Psoas muscle (tissue), 8 donors: ENCODE data around the gene ZFPL1. TPM values are rescaled to one million over a fixed set of nuclear protein-coding genes. Genes with fewer than 3 reads are reported as not detected.
A peak's percentile ranks its signal among the peaks of the same experiment; 100 is the strongest.

ENCODE experiments used
- ATAC-seq, 4 donors: fragments of 200-7000 bp; cut with Tn5 transposase; one replicate each; pipeline ENCODE4 v1.9.1; 2020; ENCODE audit warnings: moderate library complexity in 3 of 4, mild to moderate bottlenecking in 2 of 4
- DNase-seq, 2 donors: peaks; one replicate each; pipeline ENCODE4 v3.0.0-alpha.2; 2020
- H3K27ac ChIP-seq: fragments of 200-600 bp; one replicate; pipeline ENCODE4 v1.8.0; 2022
- H3K27me3 ChIP-seq, 3 donors: fragments of 200-600 bp in 1 of 3; one replicate each; pipeline versions ENCODE4 v1.6.1 to v1.8.0; 2013 to 2022; ENCODE audit warnings: low read length in 2 of 3, mild to moderate bottlenecking in 2 of 3, moderate library complexity in 1 of 3; ENCODE audit not compliant: insufficient read depth in 3 of 3
- H3K36me3 ChIP-seq, 2 donors: fragments of 200-600 bp in 1 of 2; one replicate each; pipeline versions ENCODE4 v1.6.1 to v1.8.0; 2013 to 2022; ENCODE audit warnings: low read depth in 1 of 2, mild to moderate bottlenecking in 1 of 2, moderate library complexity in 1 of 2; ENCODE audit not compliant: insufficient read depth in 1 of 2
- H3K4me1 ChIP-seq: fragments of 200-600 bp; one replicate; pipeline ENCODE4 v1.8.0; 2022
- H3K4me3 ChIP-seq: fragments of 200-600 bp; one replicate; pipeline ENCODE4 v1.8.0; 2022; ENCODE audit warnings: mild to moderate bottlenecking
- H3K9me3 ChIP-seq: fragments of 200-600 bp; one replicate; pipeline ENCODE4 v1.8.0; 2022
- WGBS, 3 donors: extraction: QIAGEN DNeasy Blood & Tissue Kit; methylation state at CpG; one replicate each; pipeline versions ENCODE4 v1.1.6 to v1.1.7; 2013; 5-methylcytosine and 5-hydroxymethylcytosine counted together
- intact Hi-C, 2 donors: fragments of 100-400 bp; cut with DNase I; formaldehyde crosslinking; loops; one replicate each; pipeline versions ENCODE4 v1.11.0 to v1.14.2; 2022
- polyA plus RNA-seq, 3 donors: library from polyadenylated mRNA; stranded (reverse); fragments of 200-250 nt; gene quantifications; one replicate each; pipeline ENCODE4 v1.2.3, GENCODE V29; 2013
- total RNA-seq, 4 donors: library from RNA; stranded (reverse); fragmentation: NEBNext Ultra II Directional in 2 of 4; extraction: Animal tissue kit (Norgen Biotek cat#: 25700) in 2 of 4; gene quantifications; one replicate each; pipeline versions ENCODE4 v1.2.1 to v1.2.4, GENCODE V29; 2021 to 2023
- TF ChIP-seq, protein P1 (sequence below): fragments of 200-600 bp; IDR thresholded peaks from one replicate; pipeline ENCODE4 v1.8.0; 2022; ENCODE audit warnings: antibody characterized with exemption
- donor health status: healthy with polysubstance abuse.
- donor health status: DM: no; HTN: no; CAD: no; lungs with moderate emphysema.
- donor health status: Bipolar disorder and iron deficiency.
- donor health status: healthy.
- donor health status: DM: yes; HTN: yes; CAD: no.
- donor health status: DM: no; HTN: no; CAD: no.
- donor health status: DM: no; HTN: no; CAD: no.
- donor health status: DM: yes; HTN: yes; CAD: no.

ZFPL1 gene
- total and polyA plus RNA-seq, 7 donors = 22.1 to 55.9 (median 29.3) TPM

DNA sequence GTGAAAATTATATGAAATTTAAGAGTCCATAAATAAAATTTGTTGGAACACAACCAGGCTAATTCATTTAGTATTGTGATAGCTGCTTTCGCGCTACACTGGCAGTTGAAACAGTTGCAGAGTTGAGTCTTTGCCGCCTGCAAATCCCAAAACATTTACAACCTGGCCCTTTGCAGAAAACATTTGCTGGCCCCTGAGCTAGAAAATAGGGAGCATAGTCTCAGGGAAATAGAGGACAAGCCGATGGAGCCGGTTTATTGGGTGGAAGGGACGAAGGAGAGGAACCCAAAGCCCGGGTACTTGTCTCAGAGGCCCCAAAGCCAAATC is 43.5 kb upstream of the ZFPL1 start:
- H3K9me3 ChIP-seq = no peaks in the 10 kb centered on the region
- H3K4me1 ChIP-seq = peaks cover 26% of the 10 kb centered on the region
- intact Hi-C loops = loop anchor here (5.0 kb wide), 1 partner anchor 42 kb away; the partner anchor contains the start of genes CDCA5 (in 2 of the 2) and ZFPL1 (in 2 of the 2)
- no peaks in the 10 kb centered on the region for H3K27me3 ChIP-seq
- TF ChIP-seq, protein P1, sequence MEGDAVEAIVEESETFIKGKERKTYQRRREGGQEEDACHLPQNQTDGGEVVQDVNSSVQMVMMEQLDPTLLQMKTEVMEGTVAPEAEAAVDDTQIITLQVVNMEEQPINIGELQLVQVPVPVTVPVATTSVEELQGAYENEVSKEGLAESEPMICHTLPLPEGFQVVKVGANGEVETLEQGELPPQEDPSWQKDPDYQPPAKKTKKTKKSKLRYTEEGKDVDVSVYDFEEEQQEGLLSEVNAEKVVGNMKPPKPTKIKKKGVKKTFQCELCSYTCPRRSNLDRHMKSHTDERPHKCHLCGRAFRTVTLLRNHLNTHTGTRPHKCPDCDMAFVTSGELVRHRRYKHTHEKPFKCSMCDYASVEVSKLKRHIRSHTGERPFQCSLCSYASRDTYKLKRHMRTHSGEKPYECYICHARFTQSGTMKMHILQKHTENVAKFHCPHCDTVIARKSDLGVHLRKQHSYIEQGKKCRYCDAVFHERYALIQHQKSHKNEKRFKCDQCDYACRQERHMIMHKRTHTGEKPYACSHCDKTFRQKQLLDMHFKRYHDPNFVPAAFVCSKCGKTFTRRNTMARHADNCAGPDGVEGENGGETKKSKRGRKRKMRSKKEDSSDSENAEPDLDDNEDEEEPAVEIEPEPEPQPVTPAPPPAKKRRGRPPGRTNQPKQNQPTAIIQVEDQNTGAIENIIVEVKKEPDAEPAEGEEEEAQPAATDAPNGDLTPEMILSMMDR = no peak
- 6 to 13% (median 8%) methylated on average over 7 of the region's 7 CpGs for WGBS, 3 donors
- H3K27ac ChIP-seq = peak overlapping the region; percentile 93
- ATAC-seq (peak in 1 of 4 donors; percentile 1), DNase-seq (no peak)
- peak overlapping the region; percentile 95 for H3K4me3 ChIP-seq
- peaks cover 6 to 54% of the 10 kb centered on the region in 2 donors for H3K36me3 ChIP-seq

DNA sequence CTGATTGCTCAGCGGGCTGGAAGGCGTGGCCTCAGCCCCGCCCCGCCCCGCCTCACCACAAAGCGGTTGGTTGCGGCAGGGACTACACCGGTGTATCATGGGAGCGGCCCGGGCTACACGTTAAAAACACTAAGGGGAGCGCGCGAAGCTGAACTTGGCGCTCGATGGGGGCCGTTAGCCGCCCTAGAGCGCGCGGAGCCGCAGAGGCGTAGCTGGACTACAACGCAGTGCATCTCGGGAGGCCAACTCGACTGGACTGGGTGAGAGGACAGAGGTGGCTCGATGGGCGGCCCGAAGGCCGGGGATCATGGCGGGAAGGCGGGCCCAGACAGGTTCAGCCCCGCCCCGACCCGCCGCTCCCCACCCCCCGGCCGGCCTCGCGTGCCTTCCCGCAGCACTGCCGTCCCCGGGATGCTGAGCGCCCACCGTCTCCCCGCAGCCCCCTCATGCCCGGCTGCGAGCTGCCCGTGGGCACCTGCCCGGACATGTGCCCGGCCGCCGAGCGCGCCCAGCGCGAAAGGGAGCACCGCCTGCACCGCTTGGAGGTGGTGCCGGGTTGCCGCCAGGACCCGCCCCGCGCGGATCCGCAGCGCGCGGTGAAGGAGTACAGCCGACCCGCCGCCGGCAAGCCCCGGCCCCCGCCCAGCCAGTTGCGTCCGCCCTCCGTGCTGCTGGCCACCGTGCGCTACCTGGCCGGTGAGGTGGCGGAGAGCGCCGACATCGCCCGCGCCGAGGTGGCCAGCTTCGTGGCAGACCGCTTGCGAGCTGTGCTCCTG is 43.0 kb upstream of the ZFPL1 start, which contains the start of gene SAC3D1:
Gene SAC3D1, plus strand, starts transcription at position 364 of the 776 bp plus-strand sequence. Its CDS starts 83 bp downstream, at position 447.
- peaks cover 6 to 52% of the 10 kb centered on the region in 2 donors for H3K36me3 ChIP-seq

DNA sequence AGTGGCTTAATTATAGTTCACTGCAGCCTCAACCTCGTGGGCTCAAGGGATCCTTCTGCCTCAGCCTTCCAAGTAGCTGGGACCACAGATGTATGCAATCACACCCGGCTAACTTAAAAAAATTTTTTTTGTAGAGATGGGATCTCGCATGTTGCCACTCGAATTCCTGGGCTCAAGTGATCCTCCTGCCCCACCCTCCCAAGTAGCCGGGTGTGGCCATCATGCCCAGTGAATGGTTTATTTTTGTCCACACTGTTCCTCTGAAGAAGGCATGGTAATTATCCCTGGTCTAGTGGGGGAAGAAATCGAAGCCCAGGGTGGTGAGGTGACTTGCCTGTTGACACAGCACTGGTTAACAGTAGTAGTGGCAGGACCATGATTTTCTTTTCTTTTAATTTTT is 41.1 kb upstream of the ZFPL1 start:
- Histone ChIP-seq H3K4me1 (peaks cover 26% of the 10 kb centered on the region), H3K36me3 (peaks cover 6 to 35% of the 10 kb centered on the region in 2 donors), H3K27me3 (no peaks in the 10 kb centered on the region), H3K4me3 (no peak overlapping the region), H3K9me3 (no peaks in the 10 kb centered on the region), H3K27ac (no peak overlapping the region)
- intact Hi-C loops = loop anchor here (5.0 kb wide), 1 partner anchor 39 kb away; the partner anchor contains the start of genes CDCA5 (in 2 of the 2) and ZFPL1 (in 2 of the 2)
- TF ChIP-seq, protein P1 = no peak
- DNase-seq (no peak), ATAC-seq (no peak)
- 67 to 78% (median 77%) methylated on average over 6 of the region's 6 CpGs for WGBS, 3 donors

More for the DNA sequence above, 43.0 kb upstream of the ZFPL1 start, which contains the start of gene SAC3D1:
- TF ChIP-seq, protein P1 = no peak
- peaks cover 26% of the 10 kb centered on the region for H3K4me1 ChIP-seq
- no peaks in the 10 kb centered on the region for H3K27me3 ChIP-seq
- intact Hi-C loops = loop anchor here (5.0 kb wide), 1 partner anchor 41 kb away; the partner anchor contains the start of genes CDCA5 (in 2 of the 2) and ZFPL1 (in 2 of the 2)
- H3K9me3 ChIP-seq = no peaks in the 10 kb centered on the region
- peak; percentile 87 to 95 for DNase-seq
- peak within 1 kb of the TSS; percentile 93 for H3K27ac ChIP-seq
- ATAC-seq = peak; percentile 94 to 97 (median 94)
- WGBS, 3 donors = 0 to 2% (median 1%) methylated on average over 54 to 91 of the region's 91 CpGs
- peak within 1 kb of the TSS; percentile 95 for H3K4me3 ChIP-seq

DNA sequence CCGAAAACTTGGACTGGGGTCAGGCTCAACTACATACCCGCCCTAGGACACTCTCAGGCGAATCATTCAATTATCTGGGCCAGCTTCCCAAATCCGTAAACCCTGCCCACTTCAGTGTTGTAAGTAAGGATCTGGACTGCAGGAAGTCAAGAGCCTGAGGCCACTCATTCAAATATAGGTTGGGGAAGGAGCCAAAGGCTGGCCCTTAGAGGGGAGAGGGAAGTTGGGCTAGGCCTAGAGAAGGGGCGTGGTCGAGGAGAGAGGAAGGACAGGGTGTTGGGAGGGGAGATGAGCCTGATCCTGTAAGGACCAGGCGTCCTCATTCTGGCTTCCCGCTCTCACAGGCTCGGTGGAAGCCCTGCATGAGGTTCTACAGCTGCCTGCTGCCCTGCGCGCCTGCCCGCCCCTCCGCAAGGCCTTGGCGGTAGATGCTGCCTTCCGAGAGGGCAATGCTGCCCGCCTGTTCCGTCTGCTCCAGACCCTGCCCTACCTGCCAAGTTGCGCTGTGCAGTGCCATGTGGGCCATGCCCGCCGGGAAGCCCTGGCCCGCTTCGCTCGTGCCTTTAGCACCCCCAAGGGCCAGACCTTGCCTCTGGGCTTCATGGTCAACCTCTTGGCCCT is 40.0 kb upstream of the ZFPL1 start:
- no peaks in the 10 kb centered on the region for H3K27me3 ChIP-seq
- 87 to 89% (median 88%) methylated on average over 13 to 23 of the region's 23 CpGs for WGBS, 3 donors
- peak; percentile 33 to 63 for DNase-seq
- H3K9me3 ChIP-seq = no peaks in the 10 kb centered on the region
- peaks cover 26% of the 10 kb centered on the region for H3K4me1 ChIP-seq
- no peak overlapping the region for H3K27ac ChIP-seq
- intact Hi-C loops = loop anchor here (5.0 kb wide), 1 partner anchor 38 kb away; the partner anchor contains the start of genes CDCA5 (in 2 of the 2) and ZFPL1 (in 2 of the 2)
- peaks cover 0 to 26% of the 10 kb centered on the region in 2 donors for H3K36me3 ChIP-seq
- TF ChIP-seq, protein P1 = no peak
- no peak for ATAC-seq
- no peak overlapping the region for H3K4me3 ChIP-seq
